UCSD-AML1 (cell line): Measurements from ENCODE around the gene MED28.

Source experiments
- DNase-seq: peaks from one replicate; lab custom pipeline; 2025; ENCODE audit not compliant: unreplicated experiment; lab: John Stamatoyannopoulos, UW

Gene MED28

GRCh38 chr4:17665346-17665745 is 50.9 kb downstream of the MED28 start:
- DNase-seq = no peak

GRCh38 chr4:17665852-17666251 is 51.4 kb downstream of the MED28 start:
- no peak for DNase-seq

- DNase-seq = no peak
These were observed 52.8 kb downstream of the MED28 start for GRCh38 chr4:17667253-17667652.

- DNase-seq = no peak
These were observed 53.3 kb downstream of the MED28 start for GRCh38 chr4:17667653-17668201.

- no peak for DNase-seq
These were observed 56.0 kb downstream of the MED28 start for GRCh38 chr4:17670423-17670822.

- DNase-seq = no peak
These were observed 66.3 kb downstream of the MED28 start for GRCh38 chr4:17680559-17681280.

- DNase-seq = no peak
These were observed 67.1 kb downstream of the MED28 start for GRCh38 chr4:17681281-17682221.

GRCh38 chr4:17682222-17682566 is 67.8 kb downstream of the MED28 start:
- DNase-seq = no peak
